Measurements from ENCODE around the gene ZC3H18. TPM values are rescaled to one million over a fixed set of nuclear protein-coding genes. Genes with fewer than 3 reads are reported as not detected.

Gene ZC3H18
- total RNA-seq, 1 experiment from 2014 or later: 11.8 TPM

DNA sequence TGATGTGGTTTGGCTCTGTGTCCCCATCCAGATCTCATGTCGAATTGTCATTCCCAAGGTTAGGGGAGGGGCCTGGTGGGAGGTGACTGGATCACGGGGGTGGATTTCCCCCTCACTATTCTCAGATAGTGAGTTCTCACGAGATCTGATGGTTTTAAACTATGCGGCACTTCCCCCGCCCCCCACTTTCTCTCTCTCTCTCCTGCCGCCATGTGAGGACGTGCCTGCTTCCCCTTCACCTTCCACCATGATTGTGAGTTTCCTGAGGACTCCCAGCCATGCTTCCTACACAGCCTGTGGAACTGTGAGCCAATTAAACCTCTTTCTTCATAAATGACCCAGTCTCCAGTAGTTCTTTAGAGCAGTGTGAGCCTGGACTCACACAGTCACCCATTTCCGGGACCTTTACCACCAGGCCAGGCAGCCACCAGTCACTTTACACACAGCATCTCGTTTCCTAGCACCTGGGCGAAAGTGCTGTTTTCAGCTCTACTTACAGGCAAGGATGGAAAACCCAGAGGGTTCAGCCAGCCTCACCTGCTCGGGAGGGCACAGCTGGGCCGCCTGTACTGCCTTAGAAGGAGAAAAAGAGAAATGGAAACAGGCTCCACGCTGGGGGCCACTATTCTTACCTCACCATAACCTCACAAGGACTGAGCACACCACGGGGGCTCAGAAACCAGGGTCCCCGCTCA lies 13.8 kb upstream of the ZC3H18 start:
- no peaks in the 10 kb centered on the region for H3K9me2 ChIP-seq (replicated peaks; ENCODE audit: low read length)
- no TSS peak for BruUV-seq (replicated peaks)
- no peaks in the 10 kb centered on the region for H3K9me3 ChIP-seq (ENCODE audit: low read length)
- H3K79me2 ChIP-seq (ENCODE audit: low read length): no peaks in the 10 kb centered on the region
- no peaks in the 10 kb centered on the region for H3K36me3 ChIP-seq (ENCODE audit: low read depth, low read length)
- ChIA-PET CTCF (no interaction called here), POLR2A (ENCODE audit: unreplicated experiment) (no interaction called here)
- H3K9ac ChIP-seq (ENCODE audit: low read length): no peak overlapping the region
- intact Hi-C loops (cut with micrococcal nuclease): no loop called here
- ATAC-seq (no peak), DNase-seq (no peak)
- no peak overlapping the region for H3K27ac ChIP-seq (ENCODE audit: low read length)
- H3K27me3 ChIP-seq (ENCODE audit: low read length): no peaks in the 10 kb centered on the region
- no peaks in the 10 kb centered on the region for H4K20me1 ChIP-seq (ENCODE audit: low read length)
- H2AFZ ChIP-seq (ENCODE audit: low read length): no peak overlapping the region
- H3K4me3 ChIP-seq (ENCODE audit: low read length): no peak overlapping the region
- TF ChIP-seq EZH2phosphoT487 (IDR thresholded peaks at IDR 0.05; ENCODE audit: borderline replicate concordance, low read length) (no peak), EZH2 (IDR thresholded peaks at IDR 0.05; ENCODE audit: low read length, unreplicated experiment) (no peak)
- no peaks in the 10 kb centered on the region for H3K4me1 ChIP-seq (ENCODE audit: insufficient read depth, low read length)
- no peak overlapping the region for H3K4me2 ChIP-seq (ENCODE audit: low read length)
- no peaks in the 10 kb centered on the region for H3F3A ChIP-seq (ENCODE audit: low read length, unreplicated experiment)

DNA sequence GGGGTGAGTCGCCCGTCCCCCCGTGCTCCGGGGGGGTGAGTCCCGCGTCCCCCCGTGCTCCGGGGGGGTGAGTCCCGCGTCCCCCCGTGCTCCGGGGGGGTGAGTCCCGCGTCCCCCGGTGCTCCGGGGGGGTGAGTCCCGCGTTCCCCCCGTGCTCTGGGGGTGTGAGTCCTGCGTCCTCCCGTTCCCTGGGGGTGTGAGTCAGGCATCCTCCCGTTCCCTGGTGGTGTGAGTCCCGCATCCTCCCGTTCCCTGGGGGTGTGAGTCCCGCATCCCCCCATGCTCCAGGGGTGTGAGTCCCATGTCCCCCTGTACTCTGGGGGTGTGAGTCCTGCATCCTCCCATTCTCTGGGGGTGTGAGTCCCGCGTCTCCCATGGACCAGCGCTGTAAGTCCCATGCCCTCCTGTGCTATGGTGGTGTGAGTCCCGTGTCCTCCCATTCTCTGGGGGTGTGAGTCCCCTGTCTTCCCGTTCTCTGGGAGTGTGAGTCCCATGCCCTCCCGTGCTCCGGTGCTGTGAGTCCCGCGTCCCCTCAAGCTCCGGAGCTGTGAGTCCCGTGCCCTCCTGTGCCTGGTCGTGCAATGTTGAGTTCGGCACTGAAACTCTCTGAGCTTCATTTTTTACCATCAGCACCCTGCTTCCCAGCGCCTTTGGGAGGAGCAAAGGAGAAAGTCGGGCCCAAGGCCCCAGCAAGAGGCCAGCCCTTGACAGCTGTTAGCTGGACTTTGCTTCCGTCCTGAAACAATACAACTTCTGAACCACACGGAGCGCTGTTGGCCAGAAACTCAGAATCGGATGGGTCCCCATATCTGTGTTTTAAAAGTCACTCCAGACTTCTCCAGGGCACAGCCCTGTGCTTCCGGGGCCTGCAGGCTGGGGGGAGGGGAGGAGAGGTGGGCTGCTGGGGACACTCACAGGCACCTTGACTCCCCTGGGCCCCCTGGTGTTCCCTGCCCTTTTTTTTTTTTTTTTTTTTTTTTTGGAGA lies 11.5 kb upstream of the ZC3H18 start:
- no peaks in the 10 kb centered on the region; the same call in 1 of the 2 replicates for H3K4me1 ChIP-seq (ENCODE audit: insufficient read depth, low read length)
- intact Hi-C loops (cut with micrococcal nuclease): no loop called here
- no peaks in the 10 kb centered on the region for H3K9me2 ChIP-seq (replicated peaks; ENCODE audit: low read length)
- no peak overlapping the region for H3K27ac ChIP-seq (ENCODE audit: low read length)
- peak; percentile 57 for DNase-seq
- no peak overlapping the region for H3K9ac ChIP-seq (ENCODE audit: low read length)
- no peak overlapping the region for H3K4me3 ChIP-seq (ENCODE audit: low read length)
- no TSS peak for BruUV-seq (replicated peaks)
- TF ChIP-seq, protein P1, sequence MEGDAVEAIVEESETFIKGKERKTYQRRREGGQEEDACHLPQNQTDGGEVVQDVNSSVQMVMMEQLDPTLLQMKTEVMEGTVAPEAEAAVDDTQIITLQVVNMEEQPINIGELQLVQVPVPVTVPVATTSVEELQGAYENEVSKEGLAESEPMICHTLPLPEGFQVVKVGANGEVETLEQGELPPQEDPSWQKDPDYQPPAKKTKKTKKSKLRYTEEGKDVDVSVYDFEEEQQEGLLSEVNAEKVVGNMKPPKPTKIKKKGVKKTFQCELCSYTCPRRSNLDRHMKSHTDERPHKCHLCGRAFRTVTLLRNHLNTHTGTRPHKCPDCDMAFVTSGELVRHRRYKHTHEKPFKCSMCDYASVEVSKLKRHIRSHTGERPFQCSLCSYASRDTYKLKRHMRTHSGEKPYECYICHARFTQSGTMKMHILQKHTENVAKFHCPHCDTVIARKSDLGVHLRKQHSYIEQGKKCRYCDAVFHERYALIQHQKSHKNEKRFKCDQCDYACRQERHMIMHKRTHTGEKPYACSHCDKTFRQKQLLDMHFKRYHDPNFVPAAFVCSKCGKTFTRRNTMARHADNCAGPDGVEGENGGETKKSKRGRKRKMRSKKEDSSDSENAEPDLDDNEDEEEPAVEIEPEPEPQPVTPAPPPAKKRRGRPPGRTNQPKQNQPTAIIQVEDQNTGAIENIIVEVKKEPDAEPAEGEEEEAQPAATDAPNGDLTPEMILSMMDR (conservative IDR thresholded peaks at IDR 0.05; ENCODE audit: low read depth, low read length): peak; percentile 55
- no peak for TF ChIP-seq EZH2phosphoT487 (IDR thresholded peaks at IDR 0.05; ENCODE audit: borderline replicate concordance, low read length)
- no peaks in the 10 kb centered on the region for H4K20me1 ChIP-seq (ENCODE audit: low read length)
- POLR2A ChIA-PET (ENCODE audit: unreplicated experiment): interaction anchor here (0.6 kb wide), 1 partner anchor 150 kb away, joined by 3 read pairs; no protein-coding TSS in a partner anchor
- no peaks in the 10 kb centered on the region for H3K9me3 ChIP-seq (ENCODE audit: low read length)
- no peak overlapping the region for H2AFZ ChIP-seq (ENCODE audit: low read length)
- CTCF ChIA-PET: no interaction called here
- H3F3A ChIP-seq (ENCODE audit: low read length, unreplicated experiment): no peaks in the 10 kb centered on the region
- no peaks in the 10 kb centered on the region for H3K36me3 ChIP-seq (ENCODE audit: low read depth, low read length)
- H3K27me3 ChIP-seq (ENCODE audit: low read length): no peaks in the 10 kb centered on the region
- peak; percentile 61 for ATAC-seq
- no peak overlapping the region for H3K4me2 ChIP-seq (ENCODE audit: low read length)
- no peaks in the 10 kb centered on the region for H3K79me2 ChIP-seq (ENCODE audit: low read length)

DNA sequence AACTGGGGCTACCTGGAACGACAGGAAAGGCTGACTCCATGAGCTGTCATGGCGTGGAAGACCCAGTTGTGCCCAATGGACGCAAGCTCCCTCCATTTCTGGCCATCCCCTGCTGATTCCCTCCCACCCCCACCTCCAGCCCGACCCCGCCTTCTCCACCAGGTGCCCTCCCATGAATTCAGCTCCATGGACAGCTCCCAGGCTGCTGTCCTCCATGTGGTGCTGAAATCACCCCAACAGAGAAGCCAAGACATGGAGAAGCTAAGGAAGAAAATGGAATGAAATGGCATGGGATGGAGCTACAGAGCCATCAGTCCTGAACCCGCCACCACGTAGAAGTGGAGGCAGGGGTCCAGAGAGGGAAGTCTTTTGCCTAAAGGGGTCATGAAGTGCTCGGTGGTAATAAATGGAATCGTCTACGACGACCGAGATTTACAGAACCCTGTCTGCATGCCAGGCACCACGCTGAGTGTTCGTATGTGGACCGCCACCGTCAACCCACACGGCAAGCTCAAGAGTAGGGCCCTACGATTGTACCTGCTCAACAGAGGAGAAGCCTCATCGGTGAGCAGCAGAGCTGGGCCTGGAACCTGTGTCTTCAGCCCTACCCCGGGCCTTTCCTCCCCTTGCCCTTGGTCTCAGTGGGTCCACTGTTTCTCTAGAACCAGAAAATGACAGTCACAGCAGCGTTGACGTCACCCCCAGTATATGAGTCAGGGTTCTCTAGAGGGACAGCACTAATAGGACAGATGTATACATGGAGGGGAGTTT lies 9.3 kb upstream of the ZC3H18 start:
- H3K79me2 ChIP-seq (ENCODE audit: low read length): no peaks in the 10 kb centered on the region
- TF ChIP-seq EZH2 (IDR thresholded peaks at IDR 0.05; ENCODE audit: low read length, unreplicated experiment): no peak
- TF ChIP-seq, protein P1 (conservative IDR thresholded peaks at IDR 0.05; ENCODE audit: low read depth, low read length): no peak
- TF ChIP-seq EZH2phosphoT487 (IDR thresholded peaks at IDR 0.05; ENCODE audit: borderline replicate concordance, low read length): no peak
- POLR2A ChIA-PET (ENCODE audit: unreplicated experiment): interaction anchor here (0.6 kb wide), 1 partner anchor 9 kb away, joined by 3 read pairs; no protein-coding TSS in a partner anchor
- ATAC-seq (no peak), DNase-seq (peak; percentile 50)
- no peak overlapping the region for H2AFZ ChIP-seq (ENCODE audit: low read length)
- no peaks in the 10 kb centered on the region for H3F3A ChIP-seq (ENCODE audit: low read length, unreplicated experiment)
- BruUV-seq (replicated peaks): no TSS peak
- CTCF ChIA-PET: interaction anchor here (0.6 kb wide), 2 partner anchors 21 to 27 kb away, joined by 3 to 7 read pairs; no protein-coding TSS in a partner anchor
- no peak overlapping the region for H3K27ac ChIP-seq (ENCODE audit: low read length)
- H3K4me1 ChIP-seq (ENCODE audit: insufficient read depth, low read length): no peaks in the 10 kb centered on the region; the same call in 1 of the 2 replicates
- intact Hi-C loops (cut with micrococcal nuclease): loop anchor here (2.0 kb wide), 1 partner anchor 118 kb away; no protein-coding TSS in a partner anchor
- H3K36me3 ChIP-seq (ENCODE audit: low read depth, low read length): no peaks in the 10 kb centered on the region
- no peak overlapping the region for H3K4me3 ChIP-seq (ENCODE audit: low read length)
- no peaks in the 10 kb centered on the region for H3K27me3 ChIP-seq (ENCODE audit: low read length)
- H4K20me1 ChIP-seq (ENCODE audit: low read length): no peaks in the 10 kb centered on the region
- H3K9ac ChIP-seq (ENCODE audit: low read length): no peak overlapping the region
- no peaks in the 10 kb centered on the region for H3K9me2 ChIP-seq (replicated peaks; ENCODE audit: low read length)
- H3K4me2 ChIP-seq (ENCODE audit: low read length): no peak overlapping the region
- H3K9me3 ChIP-seq (ENCODE audit: low read length): no peaks in the 10 kb centered on the region
